ENCODE data around the gene ANKS1A.

DNA sequence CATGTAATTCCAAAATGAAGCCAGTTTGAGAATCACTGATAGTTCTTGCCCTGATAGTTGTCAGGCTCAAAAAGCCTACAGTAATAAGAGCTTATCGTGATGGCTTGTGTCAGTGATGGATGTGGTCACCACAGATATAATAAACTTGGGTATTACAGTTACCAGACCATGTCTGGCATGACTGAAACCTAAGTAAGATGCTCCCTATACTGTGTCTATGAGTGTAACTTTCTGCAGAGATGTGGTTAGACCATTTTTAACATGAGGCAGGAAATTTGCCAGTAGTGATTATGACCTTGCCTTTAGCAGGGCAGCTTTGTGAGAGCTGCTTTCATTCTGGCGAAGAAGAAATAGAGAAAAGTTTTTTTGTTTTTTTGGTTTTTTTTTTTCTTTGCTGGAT is 90.2 kb downstream of the ANKS1A start:
- no peak for TF ChIP-seq POLR2A (IDR thresholded peaks at IDR 0.05)
- TF ChIP-seq, protein P1, sequence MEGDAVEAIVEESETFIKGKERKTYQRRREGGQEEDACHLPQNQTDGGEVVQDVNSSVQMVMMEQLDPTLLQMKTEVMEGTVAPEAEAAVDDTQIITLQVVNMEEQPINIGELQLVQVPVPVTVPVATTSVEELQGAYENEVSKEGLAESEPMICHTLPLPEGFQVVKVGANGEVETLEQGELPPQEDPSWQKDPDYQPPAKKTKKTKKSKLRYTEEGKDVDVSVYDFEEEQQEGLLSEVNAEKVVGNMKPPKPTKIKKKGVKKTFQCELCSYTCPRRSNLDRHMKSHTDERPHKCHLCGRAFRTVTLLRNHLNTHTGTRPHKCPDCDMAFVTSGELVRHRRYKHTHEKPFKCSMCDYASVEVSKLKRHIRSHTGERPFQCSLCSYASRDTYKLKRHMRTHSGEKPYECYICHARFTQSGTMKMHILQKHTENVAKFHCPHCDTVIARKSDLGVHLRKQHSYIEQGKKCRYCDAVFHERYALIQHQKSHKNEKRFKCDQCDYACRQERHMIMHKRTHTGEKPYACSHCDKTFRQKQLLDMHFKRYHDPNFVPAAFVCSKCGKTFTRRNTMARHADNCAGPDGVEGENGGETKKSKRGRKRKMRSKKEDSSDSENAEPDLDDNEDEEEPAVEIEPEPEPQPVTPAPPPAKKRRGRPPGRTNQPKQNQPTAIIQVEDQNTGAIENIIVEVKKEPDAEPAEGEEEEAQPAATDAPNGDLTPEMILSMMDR (IDR thresholded peaks at IDR 0.05): no peak

All from testis (tissue), 2 donors.